ENCODE measurements around the gene PIK3AP1.

- TF ChIP-seq, protein P1, sequence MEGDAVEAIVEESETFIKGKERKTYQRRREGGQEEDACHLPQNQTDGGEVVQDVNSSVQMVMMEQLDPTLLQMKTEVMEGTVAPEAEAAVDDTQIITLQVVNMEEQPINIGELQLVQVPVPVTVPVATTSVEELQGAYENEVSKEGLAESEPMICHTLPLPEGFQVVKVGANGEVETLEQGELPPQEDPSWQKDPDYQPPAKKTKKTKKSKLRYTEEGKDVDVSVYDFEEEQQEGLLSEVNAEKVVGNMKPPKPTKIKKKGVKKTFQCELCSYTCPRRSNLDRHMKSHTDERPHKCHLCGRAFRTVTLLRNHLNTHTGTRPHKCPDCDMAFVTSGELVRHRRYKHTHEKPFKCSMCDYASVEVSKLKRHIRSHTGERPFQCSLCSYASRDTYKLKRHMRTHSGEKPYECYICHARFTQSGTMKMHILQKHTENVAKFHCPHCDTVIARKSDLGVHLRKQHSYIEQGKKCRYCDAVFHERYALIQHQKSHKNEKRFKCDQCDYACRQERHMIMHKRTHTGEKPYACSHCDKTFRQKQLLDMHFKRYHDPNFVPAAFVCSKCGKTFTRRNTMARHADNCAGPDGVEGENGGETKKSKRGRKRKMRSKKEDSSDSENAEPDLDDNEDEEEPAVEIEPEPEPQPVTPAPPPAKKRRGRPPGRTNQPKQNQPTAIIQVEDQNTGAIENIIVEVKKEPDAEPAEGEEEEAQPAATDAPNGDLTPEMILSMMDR (IDR thresholded peaks at IDR 0.05; ENCODE audit: insufficient read depth, low read length), result no peak
- TF ChIP-seq POLR2AphosphoS5 (IDR thresholded peaks at IDR 0.05; ENCODE audit: low read depth) (no peak), SPI1 (IDR thresholded peaks at IDR 0.05; ENCODE audit: borderline replicate concordance, low read depth) (no peak)
Measured at GRCh38 chr10:96609510-96609909, 110.8 kb downstream of the PIK3AP1 start.
